Measurements from ENCODE around the gene NFAM1.

The NFAM1 gene

DNA sequence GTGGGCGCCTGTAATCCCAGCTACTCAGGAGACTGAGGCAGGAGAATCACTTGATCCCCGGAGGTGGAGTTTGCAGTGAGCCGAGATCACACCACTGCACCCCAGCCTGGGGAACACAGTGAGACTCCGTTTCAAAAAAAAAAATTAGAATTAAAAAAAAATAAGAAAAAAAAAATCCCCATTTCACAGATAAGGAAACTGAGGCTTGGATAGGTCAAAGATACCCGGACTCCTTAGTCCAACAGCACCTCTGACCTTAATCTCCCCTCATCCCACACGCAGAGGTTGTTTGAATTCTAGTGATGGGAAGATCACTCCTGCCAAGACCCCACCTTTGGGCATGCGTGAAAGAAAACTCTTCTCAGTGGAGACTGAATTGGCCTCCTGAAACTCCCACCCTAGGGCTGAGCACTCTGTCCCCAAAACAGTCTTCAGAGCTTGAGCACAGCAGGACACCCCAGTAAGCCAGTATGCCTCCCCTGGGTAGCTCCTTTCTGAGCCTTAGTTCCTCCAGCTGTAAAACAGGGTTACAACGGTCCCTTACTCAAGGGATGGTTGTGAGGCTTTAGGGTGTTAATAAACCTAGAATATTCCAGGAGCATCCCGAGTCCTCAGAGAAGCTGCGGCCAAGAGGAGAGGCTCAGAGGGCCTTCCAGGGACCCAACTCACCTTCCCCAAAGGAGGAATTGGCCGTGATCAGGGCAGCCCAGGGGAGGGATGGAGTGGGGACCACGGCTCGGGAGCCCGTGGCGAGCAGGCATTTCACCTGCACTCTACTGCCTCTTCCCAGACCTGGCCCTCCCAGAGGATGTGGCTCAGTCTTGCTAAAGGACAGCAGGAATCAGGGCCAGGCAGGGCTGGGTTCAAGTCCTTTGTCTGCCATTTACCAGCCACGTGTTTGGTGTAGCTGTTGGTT is 73.3 kb downstream of the NFAM1 start:
- DNase-seq: no peak
- TF ChIP-seq POLR2A (IDR thresholded peaks at IDR 0.05; ENCODE audit: low read length) (no peak), GATA1 (IDR thresholded peaks at IDR 0.05; ENCODE audit: low read depth, low read length) (no peak)

GRCh38 chr22:42357634-42358296 is 74.4 kb downstream of the NFAM1 start:
- no peak for DNase-seq
- TF ChIP-seq GATA1 (IDR thresholded peaks at IDR 0.05; ENCODE audit: low read depth, low read length) (no peak), POLR2A (IDR thresholded peaks at IDR 0.05; ENCODE audit: low read length) (no peak)

DNA sequence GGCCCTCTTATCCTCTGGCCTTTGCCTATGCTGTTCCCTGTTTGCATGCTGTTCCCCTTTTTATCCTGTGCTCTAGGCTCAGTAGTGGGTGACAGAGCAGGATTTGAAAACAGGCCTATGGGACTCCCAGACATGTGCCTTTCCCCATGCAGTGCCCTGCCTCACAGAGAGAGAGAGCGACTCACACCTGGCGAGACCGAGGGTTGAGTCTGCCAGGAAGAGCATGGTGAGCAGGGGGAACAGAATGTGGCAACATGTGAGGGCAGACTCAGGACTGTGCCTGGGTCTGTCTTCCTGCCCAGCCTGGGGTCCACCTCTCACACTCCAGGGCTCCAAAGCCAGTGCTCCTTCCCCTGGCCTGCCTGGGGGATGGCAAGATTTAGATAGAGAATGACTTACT is 75.0 kb downstream of the NFAM1 start:
- DNase-seq: no peak
- no peak for TF ChIP-seq POLR2A (IDR thresholded peaks at IDR 0.05; ENCODE audit: low read length)
- TF ChIP-seq GATA1 (IDR thresholded peaks at IDR 0.05; ENCODE audit: low read depth, low read length): no peak

DNA sequence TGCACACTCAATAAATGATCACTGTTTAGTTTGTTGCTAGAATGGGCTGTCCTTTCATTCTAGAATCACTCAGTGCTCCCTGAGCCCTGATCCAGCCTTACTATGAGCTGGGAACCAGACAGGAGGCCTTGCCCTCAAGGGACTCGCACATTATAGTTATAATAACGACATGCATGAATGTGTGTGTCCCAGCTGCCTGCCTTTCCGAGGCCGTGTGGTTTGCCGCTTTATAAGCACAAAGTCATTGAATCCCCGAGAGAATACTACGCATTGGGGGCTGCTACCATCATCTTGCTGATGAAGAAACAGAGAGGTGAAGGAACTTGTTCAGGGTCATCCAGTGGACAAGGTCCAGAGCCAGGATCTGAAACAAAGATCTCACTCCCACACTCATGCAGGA is 75.7 kb downstream of the NFAM1 start:
- TF ChIP-seq POLR2A (IDR thresholded peaks at IDR 0.05; ENCODE audit: low read length) (no peak), GATA1 (IDR thresholded peaks at IDR 0.05; ENCODE audit: low read depth, low read length) (no peak)
- no peak for DNase-seq

DNA sequence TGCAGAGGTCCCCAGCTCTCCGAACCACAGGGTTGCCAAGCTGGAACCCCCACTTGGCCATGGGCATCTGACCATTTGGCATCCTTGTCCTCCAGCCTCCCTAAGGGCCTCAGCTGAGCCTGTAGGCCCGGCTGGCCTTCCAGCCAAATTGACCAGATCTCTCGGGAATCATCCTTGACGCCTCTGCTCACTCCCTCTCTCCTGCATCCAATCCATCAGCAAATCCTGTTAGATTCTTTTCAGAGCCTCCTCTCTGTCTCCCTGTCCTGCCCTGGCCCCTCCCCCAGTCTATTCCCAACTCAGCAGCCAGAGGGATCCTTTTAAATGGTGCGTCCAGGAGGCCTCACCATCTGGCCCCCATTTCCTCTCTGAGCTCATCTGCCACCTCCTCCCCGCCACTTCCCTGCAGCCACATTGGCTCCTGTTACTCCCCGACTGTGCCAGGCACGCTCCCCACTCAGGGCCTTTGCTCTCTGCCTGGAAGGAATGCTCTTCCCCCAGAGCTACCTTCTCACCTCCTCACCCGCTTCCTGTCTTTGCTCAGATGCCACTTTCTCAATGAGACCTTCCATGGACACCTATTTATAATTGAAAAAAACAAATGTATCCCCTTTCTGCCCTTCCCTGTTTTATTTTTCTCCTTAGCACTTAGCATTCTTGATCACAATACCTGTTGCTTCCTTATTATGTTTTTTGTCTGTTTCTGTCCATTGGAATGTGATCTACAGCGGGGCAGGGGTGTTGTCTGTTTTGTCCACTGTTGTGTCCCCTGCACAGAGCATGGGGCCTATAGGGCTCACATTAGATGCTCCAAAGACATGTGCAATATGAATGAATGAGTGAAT is 78.1 kb downstream of the NFAM1 start:
- TF ChIP-seq POLR2A (IDR thresholded peaks at IDR 0.05; ENCODE audit: low read length) (no peak), GATA1 (IDR thresholded peaks at IDR 0.05; ENCODE audit: low read depth, low read length) (no peak)
- no peak for DNase-seq

GRCh38 chr22:42350373-42350772 is 81.8 kb downstream of the NFAM1 start:
- TF ChIP-seq POLR2A (IDR thresholded peaks at IDR 0.05; ENCODE audit: low read length): no peak
- no peak for TF ChIP-seq GATA1 (IDR thresholded peaks at IDR 0.05; ENCODE audit: low read depth, low read length)
- no peak for DNase-seq

DNA sequence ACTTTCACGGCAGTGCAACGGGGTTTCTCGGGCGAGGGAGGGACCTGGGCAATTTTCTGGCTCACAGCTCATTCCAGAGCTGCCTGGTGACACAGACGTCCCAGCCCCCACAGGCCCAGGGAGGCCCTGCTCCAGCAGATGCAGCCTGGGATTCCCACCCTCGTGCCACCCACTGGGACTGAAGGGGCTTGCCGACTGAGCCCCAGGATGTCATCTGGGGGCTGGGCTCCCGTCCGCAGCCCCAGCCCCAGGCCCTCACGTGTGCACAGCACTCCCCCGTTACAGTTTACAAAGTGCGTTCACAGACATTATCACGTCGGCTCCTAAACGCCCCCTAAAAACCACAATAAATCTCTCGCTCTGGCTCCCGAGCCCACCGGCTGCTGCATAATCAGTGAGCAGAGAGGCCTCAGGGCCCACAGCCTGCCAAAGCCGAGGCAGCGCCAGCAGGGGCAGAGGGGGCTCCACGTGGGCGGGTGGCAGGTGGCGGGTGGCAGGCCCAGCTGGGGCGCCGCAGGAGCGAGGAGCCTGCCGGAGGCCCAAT is 84.8 kb downstream of the NFAM1 start:
- no peak for DNase-seq
- no peak for TF ChIP-seq POLR2A (IDR thresholded peaks at IDR 0.05; ENCODE audit: low read length)
- no peak for TF ChIP-seq GATA1 (IDR thresholded peaks at IDR 0.05; ENCODE audit: low read depth, low read length)

DNA sequence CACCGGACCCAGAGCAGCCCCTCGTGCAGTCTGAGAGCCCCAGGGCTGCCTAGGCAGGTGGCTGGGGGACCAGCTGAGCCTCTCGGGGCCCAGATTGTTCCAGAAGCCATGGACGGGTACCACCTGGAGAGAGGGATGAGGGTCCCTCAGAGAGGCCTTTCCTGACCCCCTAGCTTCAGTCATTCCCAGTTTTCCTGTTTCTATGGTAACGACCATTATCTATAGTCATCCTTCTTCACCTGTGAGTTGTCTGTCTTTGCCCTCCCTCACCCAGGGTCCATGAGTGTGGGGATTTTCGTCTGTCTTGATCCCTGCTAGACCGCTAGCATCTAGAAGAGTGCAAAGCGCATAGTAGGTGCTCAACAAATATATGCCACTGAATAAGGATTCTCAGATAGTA is 85.5 kb downstream of the NFAM1 start:
- no peak for DNase-seq
- TF ChIP-seq GATA1 (IDR thresholded peaks at IDR 0.05; ENCODE audit: low read depth, low read length) (no peak), POLR2A (IDR thresholded peaks at IDR 0.05; ENCODE audit: low read length) (no peak)

GRCh38 chr22:42345458-42345857 is 86.7 kb downstream of the NFAM1 start:
- no peak for TF ChIP-seq POLR2A (IDR thresholded peaks at IDR 0.05; ENCODE audit: low read length)
- no peak for TF ChIP-seq GATA1 (IDR thresholded peaks at IDR 0.05; ENCODE audit: low read depth, low read length)
- DNase-seq: no peak

DNA sequence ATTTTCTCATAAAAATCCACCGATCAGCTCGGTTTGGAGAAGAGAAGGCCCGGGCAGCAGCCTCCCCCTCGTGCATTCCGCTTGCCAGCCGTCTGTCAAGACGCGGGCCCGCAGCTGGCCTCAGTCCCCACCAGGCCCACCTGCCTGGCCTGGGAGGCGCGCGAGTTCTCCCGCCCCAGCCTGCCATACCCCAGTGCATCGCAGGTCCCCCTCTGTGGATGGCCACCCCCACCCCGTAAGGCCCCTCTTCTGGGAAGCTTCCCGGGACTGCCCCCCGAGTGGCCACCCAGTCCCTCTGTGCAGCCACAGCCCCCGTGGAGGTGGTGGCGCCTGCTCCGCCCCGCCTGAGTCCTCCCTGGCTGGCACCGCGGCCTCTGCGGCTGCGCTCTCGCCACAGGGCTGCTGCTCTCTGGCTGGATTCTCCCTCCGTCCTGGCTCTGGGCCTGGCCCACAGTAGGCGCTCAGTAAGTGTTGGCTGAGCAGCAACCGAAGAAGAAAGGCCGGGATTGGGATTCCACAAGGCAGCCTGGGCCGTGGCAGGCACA is 87.8 kb downstream of the NFAM1 start:
- no peak for DNase-seq
- TF ChIP-seq POLR2A (IDR thresholded peaks at IDR 0.05; ENCODE audit: low read length) (no peak), GATA1 (IDR thresholded peaks at IDR 0.05; ENCODE audit: low read depth, low read length) (no peak)

GRCh38 chr22:42343531-42344081 is 88.6 kb downstream of the NFAM1 start:
- TF ChIP-seq GATA1 (IDR thresholded peaks at IDR 0.05; ENCODE audit: low read depth, low read length) (no peak), POLR2A (IDR thresholded peaks at IDR 0.05; ENCODE audit: low read length) (no peak)
- no peak for DNase-seq

DNA sequence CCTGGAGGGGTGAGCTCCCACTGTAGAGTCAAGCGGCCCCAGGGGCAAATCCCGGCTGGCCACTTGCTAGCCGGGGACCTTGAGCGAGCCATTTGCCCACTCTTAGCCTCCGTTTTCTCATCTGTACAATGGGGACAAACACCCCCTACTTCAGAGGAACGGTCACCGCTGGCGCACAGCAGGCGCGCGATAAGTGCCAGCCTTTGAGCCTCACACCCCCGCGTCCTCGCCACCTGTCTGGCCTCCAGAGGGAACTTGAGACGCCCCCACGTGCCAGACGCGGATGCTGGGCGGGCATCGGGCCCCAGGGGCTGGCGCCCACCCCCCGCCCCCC is 89.1 kb downstream of the NFAM1 start:
- no peak for DNase-seq
- no peak for TF ChIP-seq GATA1 (IDR thresholded peaks at IDR 0.05; ENCODE audit: low read depth, low read length)
- no peak for TF ChIP-seq POLR2A (IDR thresholded peaks at IDR 0.05; ENCODE audit: low read length)

DNA sequence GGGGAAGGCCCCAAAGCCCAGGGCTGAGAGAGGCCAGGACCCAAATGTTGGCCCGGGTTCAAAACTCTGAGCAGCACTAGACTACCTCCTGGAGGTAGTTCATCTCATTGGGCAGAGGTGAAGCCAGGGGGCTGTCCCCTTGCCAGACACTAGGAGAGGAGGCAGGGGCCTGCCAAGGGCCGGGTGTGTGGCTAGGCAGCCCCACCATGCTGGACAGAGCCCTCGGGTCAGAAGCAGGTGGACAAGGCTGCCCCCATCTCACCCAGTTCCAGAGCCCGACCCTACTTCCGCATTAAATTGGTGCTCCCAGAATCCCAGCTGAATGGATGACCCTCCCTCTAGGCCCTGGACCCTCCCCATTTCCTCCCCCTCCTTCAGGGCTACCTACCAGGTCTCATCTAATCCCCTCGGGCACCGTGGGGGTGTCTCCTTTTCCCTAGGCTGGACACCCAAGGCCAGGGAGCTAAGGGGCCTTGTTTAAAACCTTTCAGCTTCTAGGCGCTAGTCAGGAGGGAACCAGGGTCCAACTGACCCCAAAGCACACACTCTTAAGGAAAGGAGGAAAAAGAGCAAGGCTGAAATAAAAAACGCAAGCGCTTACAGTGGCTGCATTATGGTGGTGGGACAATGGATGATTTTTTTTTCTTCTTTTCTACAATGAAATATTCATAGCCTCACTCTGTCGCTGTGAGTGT is 89.6 kb downstream of the NFAM1 start:
- TF ChIP-seq GATA1 (IDR thresholded peaks at IDR 0.05; ENCODE audit: low read depth, low read length) (no peak), POLR2A (IDR thresholded peaks at IDR 0.05; ENCODE audit: low read length) (no peak)
- DNase-seq: no peak

Data from erythroblast (primary cell).